Body of pancreas (tissue), 4 donors: Measurements from ENCODE around the gene ACSL1. TPM values are rescaled to one million over a fixed set of nuclear protein-coding genes. Genes with fewer than 3 reads are reported as not detected.

Experiments used
- ATAC-seq: fragments of 150-250 bp; one replicate; pipeline ENCODE4 v1.9.1; 2016
- DNase-seq, 4 donors: peaks; one replicate each; pipeline ENCODE4 v3.0.0-alpha.2; 2019
- H3K27ac ChIP-seq, 4 donors: fragments of 200-600 bp; sonication (generic); 1 replicate in 3 of 4; 2 replicates in 1 of 4; pipeline versions ENCODE4 v1.5.1 to v1.6.1; 2016 to 2019; ENCODE audit warnings: mild to moderate bottlenecking in 1 of 4, mixed read lengths in 1 of 4, moderate library complexity in 1 of 4
- H3K27me3 ChIP-seq, 2 donors: fragments of 200-600 bp; sonication (generic); one replicate each; pipeline ENCODE4 v1.6.0; 2016; ENCODE audit warnings: mild to moderate bottlenecking in 1 of 2
- H3K36me3 ChIP-seq, 2 donors: fragments of 200-600 bp; sonication (generic); replicated peaks in 1 of 2; 2 replicates each; pipeline ENCODE4 v1.5.1; 2016; ENCODE audit warnings: low read depth in 2 of 2; ENCODE audit not compliant: insufficient read depth in 1 of 2
- H3K4me1 ChIP-seq: fragments of 200-600 bp; sonication (generic); one replicate; pipeline ENCODE4 v1.6.0; 2016
- H3K4me3 ChIP-seq, 2 donors: fragments of 200-600 bp; sonication (generic); 1 replicate in 1 of 2; 2 replicates in 1 of 2; pipeline ENCODE4 v1.5.1; 2016 to 2019
- H3K9me3 ChIP-seq, 3 donors: fragments of 200-600 bp; sonication (generic); 1 replicate in 2 of 3; 2 replicates in 1 of 3; pipeline ENCODE4 v1.5.1; 2016
- POLR2A ChIP-seq, 3 donors: fragments of 450-650 bp; IDR thresholded peaks; one replicate each; pipeline ENCODE4 v1.6.1; 2016; ENCODE audit warnings: antibody characterized with exemption in 3 of 3, mild to moderate bottlenecking in 2 of 3
- WGBS, 2 donors: methylation state at CpG; one replicate each; pipeline ENCODE4 v1.1.5; 2017; 5-methylcytosine and 5-hydroxymethylcytosine counted together
- intact Hi-C: fragments of 100-400 bp; cut with DNase I; formaldehyde crosslinking; loops from one replicate; pipeline ENCODE4 v1.15.1; 2023
- total RNA-seq, 2 donors: library from RNA; depleted of rRNA; stranded (reverse); fragments of >200 nt; gene quantifications; one replicate each; pipeline ENCODE4 v1.1.0, GENCODE V29; 2016
- TF ChIP-seq, protein P1 (sequence below), 7 experiments: fragments of 450-650 bp in 4 of 7; fragments of 200-600 bp in 3 of 7; sonication (generic) in 3 of 7; IDR thresholded peaks; one replicate each; pipeline ENCODE4 v1.5.1; 2016 to 2019; ENCODE audit warnings: antibody characterized with exemption in 7 of 7

The ACSL1 gene
- total RNA-seq, 2 donors from 2014 or later: 36.6 to 193 TPM

DNA sequence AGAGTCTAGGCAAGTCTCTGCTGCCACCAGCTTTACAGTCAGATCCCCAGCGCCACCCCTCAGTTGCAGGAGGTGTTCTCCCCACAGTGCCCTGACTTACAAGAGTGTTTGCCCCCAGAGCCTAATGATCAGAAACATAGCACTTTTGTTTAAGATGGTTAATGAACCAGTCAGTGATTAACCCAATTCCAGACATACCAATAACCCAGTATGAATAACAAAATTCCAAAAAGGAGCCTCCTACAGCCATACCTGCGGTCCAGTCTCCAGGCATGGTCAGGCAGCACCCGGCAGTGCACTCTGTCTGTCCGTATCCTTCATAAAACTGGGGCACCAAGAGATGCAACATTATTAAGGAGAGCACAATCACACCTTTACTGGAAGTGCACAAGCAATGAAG is 61.2 kb downstream of the ACSL1 start:
- ATAC-seq: no peak
- Histone ChIP-seq H3K4me3 (no peak overlapping the region), H3K4me1 (no peaks in the 10 kb centered on the region), H3K9me3 (no peaks in the 10 kb centered on the region), H3K27ac (no peak overlapping the region), H3K27me3 (no peaks in the 10 kb centered on the region), H3K36me3 (peaks cover 6 to 9% of the 10 kb centered on the region in 2 donors)
- intact Hi-C loops: no loop called here
- WGBS, 2 donors: 86 to 95% methylated on average over 4 of the region's 4 CpGs
- no peak for TF ChIP-seq POLR2A (IDR thresholded peaks at IDR 0.05)
- TF ChIP-seq, protein P1, sequence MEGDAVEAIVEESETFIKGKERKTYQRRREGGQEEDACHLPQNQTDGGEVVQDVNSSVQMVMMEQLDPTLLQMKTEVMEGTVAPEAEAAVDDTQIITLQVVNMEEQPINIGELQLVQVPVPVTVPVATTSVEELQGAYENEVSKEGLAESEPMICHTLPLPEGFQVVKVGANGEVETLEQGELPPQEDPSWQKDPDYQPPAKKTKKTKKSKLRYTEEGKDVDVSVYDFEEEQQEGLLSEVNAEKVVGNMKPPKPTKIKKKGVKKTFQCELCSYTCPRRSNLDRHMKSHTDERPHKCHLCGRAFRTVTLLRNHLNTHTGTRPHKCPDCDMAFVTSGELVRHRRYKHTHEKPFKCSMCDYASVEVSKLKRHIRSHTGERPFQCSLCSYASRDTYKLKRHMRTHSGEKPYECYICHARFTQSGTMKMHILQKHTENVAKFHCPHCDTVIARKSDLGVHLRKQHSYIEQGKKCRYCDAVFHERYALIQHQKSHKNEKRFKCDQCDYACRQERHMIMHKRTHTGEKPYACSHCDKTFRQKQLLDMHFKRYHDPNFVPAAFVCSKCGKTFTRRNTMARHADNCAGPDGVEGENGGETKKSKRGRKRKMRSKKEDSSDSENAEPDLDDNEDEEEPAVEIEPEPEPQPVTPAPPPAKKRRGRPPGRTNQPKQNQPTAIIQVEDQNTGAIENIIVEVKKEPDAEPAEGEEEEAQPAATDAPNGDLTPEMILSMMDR (IDR thresholded peaks at IDR 0.05): no peak
- DNase-seq: no peak

DNA sequence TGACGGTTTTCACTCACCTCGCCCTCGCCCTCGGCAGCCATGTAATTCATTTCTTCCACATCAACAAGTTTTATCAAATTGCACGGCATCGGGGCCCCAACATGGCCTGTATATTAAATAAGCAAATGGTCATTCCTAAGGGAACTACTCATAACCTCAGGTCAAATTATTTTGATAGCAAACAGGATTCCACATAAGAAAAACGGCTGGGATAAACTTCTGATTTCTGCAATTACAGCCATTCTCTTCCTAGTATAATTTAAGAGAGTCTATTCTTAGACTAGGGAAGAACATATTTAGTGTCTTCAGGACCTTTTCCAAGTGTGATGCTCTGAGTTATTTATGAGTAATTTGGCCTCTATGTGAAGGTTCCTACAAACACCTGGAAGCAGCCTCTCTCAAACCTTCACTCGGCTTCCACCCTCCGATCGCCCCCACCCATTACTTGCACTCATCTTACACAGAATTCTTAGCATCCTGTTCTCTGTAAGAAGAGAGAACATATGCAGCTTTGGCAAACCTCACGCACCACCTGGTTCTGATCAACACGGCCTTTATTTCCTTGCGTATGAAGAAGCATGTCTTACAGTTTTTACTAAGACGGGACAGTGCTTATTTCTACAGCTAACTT is 62.5 kb downstream of the ACSL1 start:
- 90 to 91% methylated on average over 14 of the region's 14 CpGs for WGBS, 2 donors
- ATAC-seq (no peak), DNase-seq (no peak)
- no peaks in the 10 kb centered on the region for H3K27me3 ChIP-seq
- no peak overlapping the region for H3K27ac ChIP-seq
- TF ChIP-seq POLR2A (IDR thresholded peaks at IDR 0.05): no peak
- TF ChIP-seq, protein P1 (IDR thresholded peaks at IDR 0.05): no peak
- peaks cover 6 to 9% of the 10 kb centered on the region in 2 donors for H3K36me3 ChIP-seq
- intact Hi-C loops: no loop called here
- H3K9me3 ChIP-seq: no peaks in the 10 kb centered on the region
- no peak overlapping the region for H3K4me3 ChIP-seq
- no peaks in the 10 kb centered on the region for H3K4me1 ChIP-seq

DNA sequence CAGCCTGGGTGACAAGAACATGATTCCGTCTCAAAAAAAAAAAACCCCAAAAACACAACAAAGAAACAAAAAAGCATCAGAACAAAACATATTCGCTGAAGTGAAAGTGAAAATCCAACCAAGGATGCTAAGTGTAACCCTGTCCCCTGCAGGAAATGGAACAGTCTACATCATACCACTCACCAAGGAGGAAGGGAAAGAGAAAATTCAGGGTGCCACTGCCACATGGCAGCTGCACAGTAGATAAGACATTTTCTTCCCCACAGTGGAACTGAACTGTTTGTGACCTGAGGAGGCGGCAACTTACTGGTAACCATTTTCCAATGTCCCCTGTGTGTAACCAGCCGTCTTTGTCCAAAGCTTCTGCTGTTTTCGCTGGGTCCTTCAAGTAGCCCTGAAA is 63.7 kb downstream of the ACSL1 start:
- Histone ChIP-seq H3K4me1 (no peaks in the 10 kb centered on the region), H3K27ac (no peak overlapping the region), H3K9me3 (no peaks in the 10 kb centered on the region), H3K4me3 (no peak overlapping the region), H3K27me3 (no peaks in the 10 kb centered on the region), H3K36me3 (peaks cover 4 to 6% of the 10 kb centered on the region in 2 donors)
- intact Hi-C loops: no loop called here
- ATAC-seq (no peak), DNase-seq (no peak)
- 79 to 96% methylated on average over 5 of the region's 5 CpGs for whole genome bisulfite sequencing, 2 donors
- TF ChIP-seq POLR2A (IDR thresholded peaks at IDR 0.05): no peak
- TF ChIP-seq, protein P1 (IDR thresholded peaks at IDR 0.05): no peak

DNA sequence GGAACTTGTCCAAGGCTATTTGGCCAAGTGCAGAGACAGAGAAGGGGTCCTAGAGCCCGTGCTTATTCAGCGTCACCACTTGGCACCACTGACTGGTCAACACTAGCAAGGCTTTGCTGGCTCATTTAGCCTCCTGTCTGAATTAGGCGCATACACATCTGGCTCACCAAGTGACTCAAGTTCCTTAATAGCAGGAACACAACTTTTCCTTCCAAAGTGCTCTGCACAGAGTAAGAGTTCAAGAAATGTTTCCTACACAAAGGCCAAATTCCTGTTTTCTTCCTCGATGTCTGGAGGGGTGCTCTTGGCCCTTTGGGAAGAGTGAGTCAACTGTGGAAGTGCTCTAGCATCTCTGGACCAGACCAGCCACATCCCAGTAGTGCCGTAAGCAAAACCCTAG is 65.1 kb downstream of the ACSL1 start:
- DNase-seq (peak in 1 of 4 donors; percentile 29), ATAC-seq (peak; percentile 36)
- Histone ChIP-seq H3K4me3 (no peak overlapping the region), H3K4me1 (no peaks in the 10 kb centered on the region), H3K36me3 (peaks cover 4 to 6% of the 10 kb centered on the region in 2 donors), H3K9me3 (no peaks in the 10 kb centered on the region), H3K27me3 (no peaks in the 10 kb centered on the region), H3K27ac (no peak overlapping the region)
- TF ChIP-seq, protein P1 (IDR thresholded peaks at IDR 0.05): no peak
- no peak for TF ChIP-seq POLR2A (IDR thresholded peaks at IDR 0.05)
- 75 to 84% methylated on average over 5 of the region's 5 CpGs for WGBS, 2 donors
- intact Hi-C loops: no loop called here

DNA sequence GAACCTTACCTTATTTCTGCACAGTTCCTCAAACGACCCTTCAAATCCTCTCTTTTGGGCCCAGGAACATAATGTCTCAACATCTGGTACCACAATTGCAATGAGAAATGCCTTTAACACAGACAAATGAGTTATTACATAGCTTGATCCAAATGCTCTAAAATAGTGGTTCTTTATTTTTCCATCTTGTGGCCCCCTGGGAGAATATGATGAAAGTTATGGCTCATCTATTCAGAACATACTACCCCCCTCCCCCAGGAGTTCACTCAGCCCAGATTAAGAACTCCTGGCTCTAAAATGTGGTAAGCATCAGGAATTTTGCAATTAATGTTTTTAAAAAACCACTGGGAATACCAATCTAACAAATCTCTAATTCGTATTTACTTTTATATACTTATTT is 68.0 kb downstream of the ACSL1 start:
- ATAC-seq (peak; percentile 54), DNase-seq (peak in 1 of 4 donors; percentile 35)
- Histone ChIP-seq H3K4me3 (no peak overlapping the region), H3K36me3 (peaks cover 4 to 6% of the 10 kb centered on the region in 2 donors), H3K9me3 (no peaks in the 10 kb centered on the region), H3K27me3 (no peaks in the 10 kb centered on the region), H3K4me1 (no peaks in the 10 kb centered on the region), H3K27ac (no peak overlapping the region)
- TF ChIP-seq, protein P1 (IDR thresholded peaks at IDR 0.05): no peak
- no peak for TF ChIP-seq POLR2A (IDR thresholded peaks at IDR 0.05)
- 22 to 50% methylated on average over 2 of the region's 2 CpGs for WGBS, 2 donors
- intact Hi-C loops: loop anchor here (10.0 kb wide), 1 partner anchor 47 kb away; no protein-coding TSS in a partner anchor
